Measurements from ENCODE around the gene RASSF8. TPM values are rescaled to one million over a fixed set of nuclear protein-coding genes. Genes with fewer than 3 reads are reported as not detected.

Gene RASSF8
- total and polyA plus RNA-seq, 2 of the 8 experiments (the other 6 are each of a cell fraction or from before 2014, with no cell fraction given), result 6.4 to 46.7 TPM

DNA sequence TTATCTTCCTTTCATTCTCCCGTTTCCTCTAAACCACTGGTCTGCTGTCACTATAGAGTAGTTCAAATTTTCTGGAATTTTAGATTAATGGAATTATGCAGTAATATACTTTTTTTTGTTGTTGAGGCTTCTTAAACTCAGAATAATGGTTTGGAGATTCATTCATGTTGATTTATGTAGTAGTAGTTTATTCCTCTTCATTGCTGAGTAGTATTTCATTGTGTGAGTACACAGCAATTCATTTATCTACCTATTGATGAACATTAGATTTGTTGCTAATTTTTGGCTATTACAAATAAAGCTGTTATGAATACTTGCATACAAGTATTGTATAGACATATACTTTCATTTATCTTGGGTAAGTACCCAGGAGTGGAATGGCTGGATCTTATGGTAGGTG lies 7.2 kb downstream of the RASSF8 start:
- Histone ChIP-seq H4K91ac (replicated peaks; ENCODE audit: insufficient read length, low read length) (no peak overlapping the region), H2AFZ (ENCODE audit: low read length) (no peak overlapping the region), H3K27me3 (replicated peaks in 1 of 4; ENCODE audit: control insufficient read depth in 3 of 4, extremely low read depth in 1 of 4, insufficient read depth in 3 of 4, low read length in 3 of 4) (no peaks in the 10 kb centered on the region), H3K18ac (ENCODE audit: extremely low read depth, low read length) (no peak overlapping the region), H3K56ac (replicated peaks; ENCODE audit: insufficient read length, low read depth, low read length) (no peak overlapping the region), H3K79me1 (ENCODE audit: low read depth, low read length) (peaks cover 7% of the 10 kb centered on the region), H2BK12ac (ENCODE audit: low read depth, low read length) (no peak overlapping the region), H2BK120ac (replicated peaks; ENCODE audit: low read depth, low read length) (no peak overlapping the region), H3K4ac (replicated peaks; ENCODE audit: insufficient read length, low read depth, low read length) (no peak overlapping the region), H4K20me1 (replicated peaks in 1 of 2; ENCODE audit: control insufficient read depth in 1 of 2, insufficient read depth in 2 of 2, low read length in 2 of 2) (peaks cover 2 to 3% of the 10 kb centered on the region in 2 experiments), H3K36me3 (ENCODE audit: control insufficient read depth in 2 of 4, insufficient read depth in 4 of 4, low read length in 3 of 4) (no peaks in the 10 kb centered on the region; a peak in 1 of 8 replicates), H2BK5ac (ENCODE audit: low read depth, low read length) (no peak overlapping the region), H3K4me1 (replicated peaks in 1 of 4; ENCODE audit: control insufficient read depth in 3 of 4, insufficient read depth in 4 of 4, low read length in 3 of 4) (no peaks in the 10 kb centered on the region; a peak in 2 of 7 replicates), H2BK15ac (ENCODE audit: low read length) (no peak overlapping the region), H3K4me3 (ENCODE audit: extremely low read depth in 1 of 4, insufficient read depth in 2 of 4, low read depth in 3 of 4, low read length in 4 of 4) (no peak overlapping the region), H3K14ac (ENCODE audit: insufficient read length) (no peak overlapping the region), H3K23me2 (ENCODE audit: low read depth, low read length) (no peaks in the 10 kb centered on the region), H4K5ac (ENCODE audit: insufficient read length, low read depth, low read length) (no peak overlapping the region), H3K9me3 (ENCODE audit: insufficient read depth in 2 of 2, low read depth in 1 of 2, low read length in 1 of 2) (no peaks in the 10 kb centered on the region), H2BK20ac (ENCODE audit: low read length) (no peak overlapping the region), H3K27ac (ENCODE audit: low read depth, low read length) (no peak overlapping the region), H2AK5ac (ENCODE audit: low read depth, low read length) (no peak overlapping the region), H3K9ac (replicated peaks in 1 of 4; ENCODE audit: extremely low read depth in 1 of 4, low read depth in 3 of 4, low read length in 3 of 4) (no peak overlapping the region), H3K79me2 (ENCODE audit: control insufficient read depth in 1 of 2, insufficient read depth in 2 of 2, low read length in 2 of 2) (peaks cover 3 to 96% of the 10 kb centered on the region in 2 experiments; a peak in 3 of 4 replicates), H3K4me2 (ENCODE audit: insufficient read depth in 1 of 2, low read depth in 2 of 2, low read length in 2 of 2) (no peak overlapping the region), H3K23ac (ENCODE audit: insufficient read length) (no peak overlapping the region), H4K8ac (ENCODE audit: extremely low read depth, insufficient read depth, low read length) (no peak overlapping the region)
- POLR2A ChIA-PET (ENCODE audit: partially characterized antibody), result no interaction called here
- TF ChIP-seq, protein P1, sequence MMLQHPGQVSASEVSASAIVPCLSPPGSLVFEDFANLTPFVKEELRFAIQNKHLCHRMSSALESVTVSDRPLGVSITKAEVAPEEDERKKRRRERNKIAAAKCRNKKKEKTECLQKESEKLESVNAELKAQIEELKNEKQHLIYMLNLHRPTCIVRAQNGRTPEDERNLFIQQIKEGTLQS (IDR thresholded peaks at IDR 0.05; ENCODE audit: insufficient read depth, low read depth, low read length), result no peak
- TF ChIP-seq EGR1 (IDR thresholded peaks at IDR 0.05; ENCODE audit: borderline replicate concordance, low read depth, low read length) (no peak), TCF12 (IDR thresholded peaks at IDR 0.05; ENCODE audit: low read depth, low read length) (no peak), GABPA (IDR thresholded peaks at IDR 0.05; ENCODE audit: borderline replicate concordance, insufficient read depth, low read length) (no peak), SP4 (IDR thresholded peaks at IDR 0.05; ENCODE audit: low read length) (no peak), YY1 (IDR thresholded peaks at IDR 0.05; ENCODE audit: low read depth, low read length) (no peak), RNF2 (IDR thresholded peaks at IDR 0.05; ENCODE audit: borderline replicate concordance, low read depth, low read length, missing control alignments, poor library complexity, severe bottlenecking) (no peak), NRF1 (IDR thresholded peaks at IDR 0.05; ENCODE audit: low read depth, low read length) (no peak), TEAD4 (IDR thresholded peaks at IDR 0.05; ENCODE audit: low read depth, low read length) (no peak), HDAC6 (IDR thresholded peaks at IDR 0.05; ENCODE audit: low read depth, low read length) (no peak), TAF1 (IDR thresholded peaks at IDR 0.05; ENCODE audit: low read depth, low read length) (no peak), ZNF274 (IDR thresholded peaks at IDR 0.05; ENCODE audit: borderline replicate concordance, extremely low read depth, low read length) (no peak), GTF2F1 (IDR thresholded peaks at IDR 0.05; ENCODE audit: borderline replicate concordance, low read depth, low read length) (no peak), POLR2AphosphoS5 (IDR thresholded peaks at IDR 0.05; ENCODE audit: low read depth, low read length) (no peak)
- TF ChIP-seq, protein P2, sequence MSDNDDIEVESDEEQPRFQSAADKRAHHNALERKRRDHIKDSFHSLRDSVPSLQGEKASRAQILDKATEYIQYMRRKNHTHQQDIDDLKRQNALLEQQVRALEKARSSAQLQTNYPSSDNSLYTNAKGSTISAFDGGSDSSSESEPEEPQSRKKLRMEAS (IDR thresholded peaks at IDR 0.05), result no peak
- no peak for FAIRE-seq
- no peak for DNase-seq (ENCODE audit: low read depth in 1 of 2, low spot score in 2 of 2)
- CTCF ChIA-PET (ENCODE audit: partially characterized antibody), result no interaction called here
- 95% methylated on average over 1 of the region's 1 CpG; no CpG with 5 or more reads in 1 of the 2 experiments for WGBS, 2 experiments (ENCODE audit: extremely low coverage in 1 of 2, insufficient coverage in 1 of 2, insufficient read length in 1 of 2, insufficient replicate concordance in 2 of 2, low coverage in 1 of 2, low lambda C conversion rate in 2 of 2, missing lambda C conversion rate in 1 of 2)
